Upper lobe of left lung (tissue), 4 donors: Measurements from ENCODE around the gene USP2.

Source experiments
- POLR2A ChIP-seq, 4 donors: fragments of 450-650 bp; IDR thresholded peaks; one replicate each; pipeline ENCODE4 v1.5.1; 2016 to 2017; ENCODE audit warnings: antibody characterized with exemption in 4 of 4, mild to moderate bottlenecking in 2 of 4
- TF ChIP-seq, protein P1 (sequence below), 6 experiments: fragments of 450-650 bp in 4 of 6; fragments of 200-600 bp in 2 of 6; sonication (generic) in 2 of 6; IDR thresholded peaks; one replicate each; pipeline ENCODE4 v1.5.1; 2016 to 2019; ENCODE audit warnings: antibody characterized with exemption in 6 of 6

DNA sequence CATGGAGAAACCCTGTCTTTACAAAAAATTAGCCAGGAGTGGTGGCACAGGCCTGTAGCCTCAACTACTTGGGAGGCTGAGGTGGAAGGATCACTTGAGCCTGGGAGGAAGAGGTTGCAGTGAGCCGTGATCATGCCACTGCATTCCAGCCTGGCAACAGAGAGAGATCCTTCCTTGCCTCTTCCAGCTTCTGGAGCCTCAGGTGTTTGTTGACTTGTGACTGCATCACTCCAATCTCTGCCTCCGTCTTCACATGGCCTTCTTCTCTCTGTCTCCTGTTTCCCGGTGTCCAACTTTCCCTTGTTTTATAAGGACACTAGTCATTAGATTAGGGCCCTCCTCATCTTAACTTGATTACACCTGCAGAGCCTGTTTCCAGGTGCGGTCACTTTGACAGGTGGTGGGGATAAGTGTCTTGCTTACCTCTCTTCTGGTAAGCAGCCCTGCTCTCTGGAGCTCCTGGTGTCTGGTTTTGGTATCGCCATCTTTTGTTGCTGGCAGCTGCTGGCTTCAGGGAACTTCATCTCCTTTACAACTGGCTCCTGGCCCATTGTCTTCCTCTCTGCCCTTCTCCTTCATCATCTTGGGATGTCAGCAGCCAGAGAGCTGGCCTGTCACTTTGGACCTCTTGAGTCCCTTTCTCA lies 8.2 kb upstream of the USP2 start:
- TF ChIP-seq, protein P1, sequence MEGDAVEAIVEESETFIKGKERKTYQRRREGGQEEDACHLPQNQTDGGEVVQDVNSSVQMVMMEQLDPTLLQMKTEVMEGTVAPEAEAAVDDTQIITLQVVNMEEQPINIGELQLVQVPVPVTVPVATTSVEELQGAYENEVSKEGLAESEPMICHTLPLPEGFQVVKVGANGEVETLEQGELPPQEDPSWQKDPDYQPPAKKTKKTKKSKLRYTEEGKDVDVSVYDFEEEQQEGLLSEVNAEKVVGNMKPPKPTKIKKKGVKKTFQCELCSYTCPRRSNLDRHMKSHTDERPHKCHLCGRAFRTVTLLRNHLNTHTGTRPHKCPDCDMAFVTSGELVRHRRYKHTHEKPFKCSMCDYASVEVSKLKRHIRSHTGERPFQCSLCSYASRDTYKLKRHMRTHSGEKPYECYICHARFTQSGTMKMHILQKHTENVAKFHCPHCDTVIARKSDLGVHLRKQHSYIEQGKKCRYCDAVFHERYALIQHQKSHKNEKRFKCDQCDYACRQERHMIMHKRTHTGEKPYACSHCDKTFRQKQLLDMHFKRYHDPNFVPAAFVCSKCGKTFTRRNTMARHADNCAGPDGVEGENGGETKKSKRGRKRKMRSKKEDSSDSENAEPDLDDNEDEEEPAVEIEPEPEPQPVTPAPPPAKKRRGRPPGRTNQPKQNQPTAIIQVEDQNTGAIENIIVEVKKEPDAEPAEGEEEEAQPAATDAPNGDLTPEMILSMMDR (IDR thresholded peaks at IDR 0.05) = peak in 2 of 6 experiments; percentile 14 to 21
- no peak for TF ChIP-seq POLR2A (IDR thresholded peaks at IDR 0.05)
